Esophagus squamous epithelium (tissue), 4 donors: ENCODE results near the gene RNF34.

Experiments used
- POLR2A ChIP-seq, 4 donors: fragments of 450-650 bp; IDR thresholded peaks; one replicate each; pipeline ENCODE4 v1.6.1; 2017; ENCODE audit warnings: antibody characterized with exemption in 4 of 4, mild to moderate bottlenecking in 4 of 4, moderate library complexity in 3 of 4
- TF ChIP-seq, protein P1 (sequence below), 6 experiments: fragments of 450-650 bp in 4 of 6; fragments of 200-600 bp in 2 of 6; sonication (generic) in 2 of 6; IDR thresholded peaks; one replicate each; pipeline ENCODE4 v1.5.1; 2016 to 2019; ENCODE audit warnings: antibody characterized with exemption in 6 of 6, mild to moderate bottlenecking in 4 of 6, moderate library complexity in 4 of 6

DNA sequence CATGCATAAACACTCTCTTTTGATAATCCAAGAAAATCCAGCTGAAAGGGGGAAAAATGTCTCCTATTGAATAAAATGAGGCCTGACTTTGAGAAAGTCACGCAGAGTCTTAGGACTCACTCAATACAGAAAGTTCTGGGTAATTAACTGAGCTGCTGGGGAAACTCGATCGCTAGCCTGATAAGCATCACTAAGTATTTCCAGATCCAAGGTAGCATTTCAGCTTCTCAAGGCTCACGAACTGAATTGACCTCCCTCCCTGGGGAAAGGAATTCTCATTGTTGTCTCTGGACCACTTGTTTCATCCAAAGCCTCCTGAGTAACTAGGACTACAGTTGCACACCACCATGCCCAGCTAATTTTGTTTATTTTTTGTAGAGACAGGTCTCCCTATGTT, 33.9 kb upstream of the RNF34 start:
- TF ChIP-seq, protein P1, sequence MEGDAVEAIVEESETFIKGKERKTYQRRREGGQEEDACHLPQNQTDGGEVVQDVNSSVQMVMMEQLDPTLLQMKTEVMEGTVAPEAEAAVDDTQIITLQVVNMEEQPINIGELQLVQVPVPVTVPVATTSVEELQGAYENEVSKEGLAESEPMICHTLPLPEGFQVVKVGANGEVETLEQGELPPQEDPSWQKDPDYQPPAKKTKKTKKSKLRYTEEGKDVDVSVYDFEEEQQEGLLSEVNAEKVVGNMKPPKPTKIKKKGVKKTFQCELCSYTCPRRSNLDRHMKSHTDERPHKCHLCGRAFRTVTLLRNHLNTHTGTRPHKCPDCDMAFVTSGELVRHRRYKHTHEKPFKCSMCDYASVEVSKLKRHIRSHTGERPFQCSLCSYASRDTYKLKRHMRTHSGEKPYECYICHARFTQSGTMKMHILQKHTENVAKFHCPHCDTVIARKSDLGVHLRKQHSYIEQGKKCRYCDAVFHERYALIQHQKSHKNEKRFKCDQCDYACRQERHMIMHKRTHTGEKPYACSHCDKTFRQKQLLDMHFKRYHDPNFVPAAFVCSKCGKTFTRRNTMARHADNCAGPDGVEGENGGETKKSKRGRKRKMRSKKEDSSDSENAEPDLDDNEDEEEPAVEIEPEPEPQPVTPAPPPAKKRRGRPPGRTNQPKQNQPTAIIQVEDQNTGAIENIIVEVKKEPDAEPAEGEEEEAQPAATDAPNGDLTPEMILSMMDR (IDR thresholded peaks at IDR 0.05), result no peak
- no peak for TF ChIP-seq POLR2A (IDR thresholded peaks at IDR 0.05)
